Measurements from ENCODE around the gene FKBP5. TPM values are rescaled to one million over a fixed set of nuclear protein-coding genes. Genes with fewer than 3 reads are reported as not detected.

Gene FKBP5
- total and polyA plus RNA-seq, 10 of the 15 experiments (the other 5 are each of a cell fraction or from before 2014, with no cell fraction given) = 29.0 to 123 (median 62.3) TPM

- peak; percentile 57; the same call in 1 of the 2 replicates for TF ChIP-seq ZNF687 (IDR thresholded peaks at IDR 0.05)
Observed at GRCh38 chr6:35718911-35719381, 30.2 kb upstream of the FKBP5 start (continued).

GRCh38 chr6:35718375-35718736, 29.6 kb upstream of the FKBP5 start:
- Histone ChIP-seq H3K9me3 (replicated peaks; ENCODE audit: control insufficient read depth, insufficient read depth, low read length) (no peaks in the 10 kb centered on the region; the same call in 2 of the 3 replicates), H3K4me1 (ENCODE audit: control insufficient read depth, insufficient read depth, low read length) (peaks cover 47% of the 10 kb centered on the region), H3K4me3 (no peak overlapping the region), H3K79me2 (ENCODE audit: control insufficient read depth, insufficient read depth, low read length) (no peaks in the 10 kb centered on the region), H3K27me3 (replicated peaks in 1 of 2; ENCODE audit: control insufficient read depth in 2 of 2, insufficient read depth in 2 of 2, low read length in 1 of 2) (no peaks in the 10 kb centered on the region), H2AFZ (ENCODE audit: control insufficient read depth, low read depth, low read length) (peak overlapping the region; percentile 64), H3K9ac (ENCODE audit: control insufficient read depth, insufficient read depth, low read length) (peak overlapping the region; percentile 2; the same call in 1 of the 2 replicates), H3K27ac (ENCODE audit: control insufficient read depth, insufficient read depth) (peak overlapping the region; percentile 76), H3K36me3 (ENCODE audit: control insufficient read depth in 2 of 2, insufficient read depth in 2 of 2, low read length in 1 of 2) (no peaks in the 10 kb centered on the region), H4K20me1 (ENCODE audit: control insufficient read depth, insufficient read depth) (no peaks in the 10 kb centered on the region), H3K4me2 (ENCODE audit: control insufficient read depth, insufficient read depth) (peak overlapping the region; percentile 53)
- in situ Hi-C loops (cut with MboI) = no loop called here
- intact Hi-C loops (cut with micrococcal nuclease; ENCODE audit: unreplicated experiment) = no loop called here
- ChIA-PET POLR2A (interaction anchor here (0.5 to 2.7 kb wide), 8 partner anchors 8 to 44 kb away, joined by 3 to 13 read pairs (median 4); partner anchors contain the start of gene ARMC12), CTCF (interaction anchor here (0.7 to 1.9 kb wide), 7 partner anchors 10 to 196 kb away, joined by 3 to 9 read pairs (median 4); no protein-coding TSS in a partner anchor), RAD21 (ENCODE audit: unreplicated experiment) (interaction anchor here (1.0 to 4.7 kb wide), 5 partner anchors 9 to 56 kb away, joined by 3 to 36 read pairs (median 8); no protein-coding TSS in a partner anchor), SMC1A (ENCODE audit: uncharacterized antibody, unreplicated experiment) (interaction anchor here (0.6 to 3.6 kb wide), 11 partner anchors 11 to 273 kb away, joined by 3 to 24 read pairs (median 4); partner anchors contain the start of gene ARMC12)
- DNase-seq (ENCODE audit: low read depth, low spot score) (no peak), FAIRE-seq (no peak), ATAC-seq (no peak)
- TF ChIP-seq IRF4 (IDR thresholded peaks at IDR 0.05; ENCODE audit: low read depth, low read length) (no peak), USF1 (IDR thresholded peaks at IDR 0.05; ENCODE audit: borderline replicate concordance, extremely low read length, insufficient read depth, low read depth, low read length) (no peak), SREBF2 (IDR thresholded peaks at IDR 0.05; ENCODE audit: low read length) (no peak), CHD2 (IDR thresholded peaks at IDR 0.05; ENCODE audit: borderline replicate concordance, low read depth, low read length) (no peak), RBBP5 (conservative IDR thresholded peaks at IDR 0.05) (no peak), SPI1 (IDR thresholded peaks at IDR 0.05; ENCODE audit: borderline replicate concordance, insufficient read depth, low read depth, low read length) (peak; percentile 50; the same call in 1 of the 2 replicates), NBN (IDR thresholded peaks at IDR 0.05) (no peak)
- 88% methylated on average over 4 of the region's 4 CpGs for WGBS (ENCODE audit: insufficient coverage, insufficient replicate concordance, low lambda C conversion rate, missing lambda C conversion rate)
- no TSS peak for BruUV-seq (replicated peaks)

All from GM12878 (cell line).